Measurements from ENCODE around the gene CENPV. TPM values are rescaled to one million over a fixed set of nuclear protein-coding genes. Genes with fewer than 3 reads are reported as not detected.

CENPV gene
- total RNA-seq, 4 donors from 2014 or later: 18.3 to 39.4 (median 28.5) TPM

GRCh38 chr17:16381496-16381820, 28.2 kb upstream of the CENPV start:
- TF ChIP-seq POLR2A (IDR thresholded peaks at IDR 0.05) (no peak), CTCF (IDR thresholded peaks at IDR 0.05 in 4 of 5, conservative IDR thresholded peaks at IDR 0.05 in 1 of 5) (no peak)
- in situ Hi-C loops (cut with MboI; ENCODE audit: low sequenced_read_pairs in 4 of 4) (loop anchor here in 1 of 4 donors (5.0 kb wide), 1 partner anchor 56 kb away; no protein-coding TSS in a partner anchor), intact Hi-C loops (cut with DNase I; ENCODE audit: low total_unique reads) (loop anchor here (2.0 kb wide), 1 partner anchor 57 kb away; no protein-coding TSS in a partner anchor)
- H3K4me3 ChIP-seq: peak overlapping the region; percentile 77 to 85 (median 78)
- H3K36me3 ChIP-seq: peaks cover 0 to 23% of the 10 kb centered on the region in 2 donors
- ATAC-seq: no peak
- peak overlapping the region; percentile 85 to 94 (median 91) for H3K27ac ChIP-seq
- H3K27me3 ChIP-seq: no peaks in the 10 kb centered on the region
- no peaks in the 10 kb centered on the region for H3K9me3 ChIP-seq
- peaks cover 37 to 39% of the 10 kb centered on the region in 2 donors for H3K4me1 ChIP-seq
- no peak for DNase-seq

- TF ChIP-seq CTCF (IDR thresholded peaks at IDR 0.05 in 4 of 5, conservative IDR thresholded peaks at IDR 0.05 in 1 of 5): peak in 3 of 5 experiments; percentile 15 to 28 (median 18)
- peak; percentile 95 to 97 for TF ChIP-seq POLR2A (IDR thresholded peaks at IDR 0.05)
- Histone ChIP-seq H3K4me3 (peak within 1 kb of the TSS; percentile 77 to 85 (median 78)), H3K27me3 (no peaks in the 10 kb centered on the region), H3K4me1 (peaks cover 37 to 39% of the 10 kb centered on the region in 2 donors), H3K36me3 (peaks cover 0 to 23% of the 10 kb centered on the region in 2 donors), H3K9me3 (no peaks in the 10 kb centered on the region), H3K27ac (peak within 1 kb of the TSS; percentile 85 to 94 (median 91))
- ATAC-seq (peak; percentile 94 to 95), DNase-seq (peak; percentile 97 to 98)
- intact Hi-C loops (cut with DNase I; ENCODE audit: low total_unique reads) (loop anchor here (2.0 kb wide), 1 partner anchor 58 kb away; no protein-coding TSS in a partner anchor), in situ Hi-C loops (cut with MboI; ENCODE audit: low sequenced_read_pairs in 4 of 4) (loop anchor here in 1 of 4 donors (5.0 kb wide), 1 partner anchor 56 kb away; no protein-coding TSS in a partner anchor)
Measured at GRCh38 chr17:16380640-16381495, 27.6 kb upstream of the CENPV start, which contains the start of gene UBB. TSS of gene UBB (plus strand) at chr17:16381091. CDS start at chr17:16381908, 817 bp downstream.

GRCh38 chr17:16379654-16380053, 26.4 kb upstream of the CENPV start:
- no peak for DNase-seq

More at GRCh38 chr17:16379654-16380053, 26.4 kb upstream of the CENPV start:
- H3K4me1 ChIP-seq: peaks cover 33 to 43% of the 10 kb centered on the region in 2 donors
- in situ Hi-C loops (cut with MboI; ENCODE audit: low sequenced_read_pairs in 4 of 4) (loop anchor here in 1 of 4 donors (5.0 kb wide), 1 partner anchor 58 kb away; no protein-coding TSS in a partner anchor), intact Hi-C loops (cut with DNase I; ENCODE audit: low total_unique reads) (loop anchor here (2.0 kb wide), 1 partner anchor 59 kb away; no protein-coding TSS in a partner anchor)
- no peak for ATAC-seq
- H3K27me3 ChIP-seq: no peaks in the 10 kb centered on the region
- peak overlapping the region; percentile 72 to 94 (median 88) for H3K27ac ChIP-seq
- no peak overlapping the region for H3K4me3 ChIP-seq
- H3K36me3 ChIP-seq: peaks cover 0 to 23% of the 10 kb centered on the region in 2 donors
- no peaks in the 10 kb centered on the region for H3K9me3 ChIP-seq
- no peak for TF ChIP-seq POLR2A (IDR thresholded peaks at IDR 0.05)
- TF ChIP-seq CTCF (IDR thresholded peaks at IDR 0.05 in 4 of 5, conservative IDR thresholded peaks at IDR 0.05 in 1 of 5): no peak

Data from gastrocnemius medialis (tissue), 4 donors.